OCI-LY7 (cell line): Measurements from ENCODE around the gene NAALADL2. TPM values are rescaled to one million over a fixed set of nuclear protein-coding genes. Genes with fewer than 3 reads are reported as not detected.
"Not testable (repeated sequence)": the region's sequence is repeated elsewhere in the genome, so short reads cannot be mapped to it uniquely, and the experiment has no call there.

ENCODE experiments used
- BruUV-seq: library from RNA; stranded (reverse); fragments of 400-500 nt; replicated peaks from 2 replicates; lab custom pipeline; 2021; lab: Mats Ljungman, UMichigan
- CTCF ChIA-PET: fragments of 300-600 bp; sonication (Branson Sonifier 250); formaldehyde crosslinking; loops from one replicate; lab custom pipeline; 2022; ENCODE audit warnings: antibody characterized with exemption; ENCODE audit not compliant: unreplicated experiment; lab: Charles Lee
- POLR2A ChIA-PET: fragments of 300-600 bp; sonication (Branson Sonifier 250); formaldehyde crosslinking; loops from one replicate; lab custom pipeline; 2022; ENCODE audit warnings: antibody characterized with exemption; lab: Charles Lee
- DNase-seq: peaks from one replicate; pipeline ENCODE4 v3.0.0-alpha.2; 2015; ENCODE audit warnings: low spot score
- H2AFZ ChIP-seq: fragments of 200-600 bp; sonication (generic), shearing (Covaris generic); 2 replicates; pipeline ENCODE4 v1.6.1; 2014; ENCODE audit warnings: mild to moderate bottlenecking, antibody characterized with exemption, low read length, moderate library complexity
- H3K27ac ChIP-seq: fragments of 200-600 bp; sonication (generic); 2 replicates; pipeline ENCODE4 v1.5.1; 2014; ENCODE audit warnings: mixed run types, low read depth, mild to moderate bottlenecking, moderate library complexity, low read length, inconsistent platforms; ENCODE audit not compliant: poor library complexity, severe bottlenecking
- H3K36me3 ChIP-seq: fragments of 200-600 bp; sonication (generic); 2 replicates; pipeline ENCODE4 v1.6.1; 2014; ENCODE audit warnings: mild to moderate bottlenecking, antibody characterized with exemption, low read length, moderate library complexity, mixed read lengths; ENCODE audit not compliant: insufficient read depth
- H3K4me1 ChIP-seq: fragments of 200-600 bp; sonication (generic); 2 replicates; pipeline ENCODE4 v1.5.1; 2014; ENCODE audit warnings: mild to moderate bottlenecking, low read length; ENCODE audit not compliant: insufficient read depth, poor library complexity, severe bottlenecking
- H3K4me2 ChIP-seq: fragments of 200-600 bp; sonication (generic); 2 replicates; pipeline ENCODE4 v1.6.1; 2014; ENCODE audit warnings: mild to moderate bottlenecking, low read length
- H3K4me3 ChIP-seq: fragments of 200-600 bp; sonication (generic); 2 replicates; pipeline ENCODE4 v1.5.1; 2014; ENCODE audit warnings: mild to moderate bottlenecking, low read depth, low read length; ENCODE audit not compliant: poor library complexity, severe bottlenecking
- H3K79me2 ChIP-seq: fragments of 200-600 bp; sonication (generic); 2 replicates; pipeline ENCODE4 v1.6.1; 2016; ENCODE audit warnings: low read depth, mild to moderate bottlenecking, low read length, moderate library complexity, mixed read lengths; ENCODE audit not compliant: insufficient read depth
- H3K9me2 ChIP-seq: fragments of 200-600 bp; sonication (generic); 2 replicates; pipeline ENCODE4 v1.6.1; 2016; ENCODE audit warnings: mild to moderate bottlenecking, low read length, mixed read lengths; ENCODE audit not compliant: insufficient read depth
- H3K9me3 ChIP-seq: fragments of 200-600 bp; sonication (generic); 2 replicates; pipeline ENCODE4 v1.6.1; 2014; ENCODE audit warnings: mild to moderate bottlenecking, mixed run types, low read length, mixed read lengths
- H4K20me1 ChIP-seq: fragments of 200-600 bp; sonication (generic); 2 replicates; pipeline ENCODE4 v1.6.1; 2014; ENCODE audit warnings: mild to moderate bottlenecking, antibody characterized with exemption, low read length, moderate library complexity, mixed read lengths; ENCODE audit not compliant: insufficient read depth
- CTCF ChIP-seq: fragments of 200-600 bp; sonication (generic); conservative IDR thresholded peaks from 2 replicates; pipeline ENCODE4 v1.5.1; 2014; ENCODE audit warnings: mild to moderate bottlenecking, antibody characterized with exemption, low read length, moderate library complexity, mixed read lengths
- EZH2phosphoT487 ChIP-seq: fragments of 200-600 bp; sonication (generic); IDR thresholded peaks from 2 replicates; pipeline ENCODE4 v1.6.1; 2018; ENCODE audit warnings: low read depth, borderline replicate concordance, mild to moderate bottlenecking, mixed run types, antibody characterized with exemption, low read length, moderate library complexity, mixed read lengths
- intact Hi-C: fragments of 100-400 bp; cut with micrococcal nuclease; formaldehyde crosslinking; loops from one replicate; pipeline ENCODE4 v1.10.0; 2022; ENCODE audit not compliant: unreplicated experiment
- total RNA-seq, 2 experiments: library from RNA; depleted of rRNA in 1 of 2; stranded (reverse); fragments of >200 nt in 1 of 2; shearing (Covaris generic) in 1 of 2; gene quantifications; 2 replicates each; pipeline ENCODE4 v1.2.3, GENCODE V29; 2014 to 2022

NAALADL2 gene
- total RNA-seq, 2 experiments from 2014 or later: 0.25 to 0.70 TPM

GRCh38 chr3:175608911-175609310 is 749.8 kb downstream of the NAALADL2 start:
- H3K36me3 ChIP-seq: no peaks in the 10 kb centered on the region
- no peak overlapping the region for H2AFZ ChIP-seq
- H4K20me1 ChIP-seq: no peaks in the 10 kb centered on the region
- ChIA-PET CTCF (no interaction called here), POLR2A (no interaction called here)
- TF ChIP-seq CTCF (no peak), EZH2phosphoT487 (no peak)
- intact Hi-C loops: no loop called here
- DNase-seq: no peak
- BruUV-seq: no TSS peak
- no peak overlapping the region for H3K4me2 ChIP-seq
- H3K4me3 ChIP-seq: no peak overlapping the region
- no peaks in the 10 kb centered on the region for H3K4me1 ChIP-seq
- no peak overlapping the region for H3K27ac ChIP-seq
- H3K79me2 ChIP-seq: no peaks in the 10 kb centered on the region
- no peaks in the 10 kb centered on the region for H3K9me2 ChIP-seq
- no peaks in the 10 kb centered on the region for H3K9me3 ChIP-seq

GRCh38 chr3:175612487-175613196 is 753.5 kb downstream of the NAALADL2 start:
- intact Hi-C loops: no loop called here
- Histone ChIP-seq H2AFZ (no peak overlapping the region), H3K9me2 (no peaks in the 10 kb centered on the region), H4K20me1 (no peaks in the 10 kb centered on the region), H3K4me1 (no peaks in the 10 kb centered on the region), H3K4me2 (no peak overlapping the region), H3K79me2 (no peaks in the 10 kb centered on the region), H3K36me3 (no peaks in the 10 kb centered on the region), H3K27ac (no peak overlapping the region), H3K4me3 (no peak overlapping the region), H3K9me3 (no peaks in the 10 kb centered on the region)
- ChIA-PET POLR2A (no interaction called here), CTCF (no interaction called here)
- DNase-seq: no peak
- no TSS peak for BruUV-seq
- TF ChIP-seq EZH2phosphoT487 (no peak), CTCF (no peak)

- H3K79me2 ChIP-seq, H3K27ac ChIP-seq, H3K9me2 ChIP-seq, H4K20me1 ChIP-seq, intact Hi-C loops, H3K9me3 ChIP-seq, BruUV-seq, H3K36me3 ChIP-seq, H3K4me3 ChIP-seq, H2AFZ ChIP-seq, H3K4me2 ChIP-seq, H3K4me1 ChIP-seq, CTCF ChIA-PET, DNase-seq: not testable (repeated sequence)
- POLR2A ChIA-PET: interaction anchor here (0.6 kb wide), 1 partner anchor 10 kb away, joined by 4 read pairs; no protein-coding TSS in a partner anchor
Observed at GRCh38 chr3:175614107-175614506, 755.0 kb downstream of the NAALADL2 start.
